HG02973 (cell line): Measurements from ENCODE around the gene BPHL.
"Not testable (repeated sequence)": the region's sequence is repeated elsewhere in the genome, so short reads cannot be mapped to it uniquely, and the experiment has no call there.

Source experiments
- ATAC-seq: cut with Tn5 transposase; IDR thresholded peaks from one replicate; pipeline ENCODE4 v1.9.1; 2021; ENCODE audit warnings: moderate library complexity; ENCODE audit not compliant: unreplicated experiment

The BPHL gene

DNA sequence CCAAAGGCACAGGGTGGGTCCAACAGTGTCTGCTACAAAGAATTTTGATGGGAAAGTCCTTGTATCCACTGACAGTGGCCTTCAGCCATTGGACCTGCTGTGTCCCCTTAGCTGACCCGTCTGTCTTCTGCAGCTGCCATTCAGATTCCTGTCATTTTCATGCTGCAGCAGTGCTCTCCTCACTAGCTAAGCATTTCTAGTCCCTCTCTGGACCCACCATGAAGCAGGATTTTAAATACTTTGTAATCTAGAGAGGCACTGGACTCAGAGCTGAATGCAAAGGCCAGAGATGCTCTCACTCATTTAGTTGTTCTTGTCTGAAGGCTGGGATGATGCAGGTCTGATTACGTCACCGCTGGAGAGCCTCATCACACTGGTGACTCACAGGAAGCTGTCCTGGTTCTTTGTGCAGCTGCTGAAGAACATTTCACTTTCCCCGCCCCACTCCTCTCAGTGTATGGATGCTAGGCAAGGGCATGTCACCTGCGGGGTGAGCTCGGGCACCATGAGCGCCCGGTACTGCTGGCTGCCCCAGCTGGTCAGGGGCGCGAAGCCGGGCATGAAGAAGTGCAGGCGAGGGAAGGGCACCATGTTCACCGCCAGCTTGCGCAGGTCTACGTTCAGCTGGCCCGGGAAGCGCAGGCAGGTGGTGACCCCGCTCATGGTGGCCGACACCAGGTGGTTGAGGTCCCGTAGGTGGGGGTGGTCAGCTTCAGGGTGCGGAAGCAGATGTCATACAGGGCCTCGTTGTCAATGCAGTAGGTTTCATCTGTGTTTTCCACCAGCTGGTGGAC is 58.2 kb downstream of the BPHL start:
- ATAC-seq, result no peak

DNA sequence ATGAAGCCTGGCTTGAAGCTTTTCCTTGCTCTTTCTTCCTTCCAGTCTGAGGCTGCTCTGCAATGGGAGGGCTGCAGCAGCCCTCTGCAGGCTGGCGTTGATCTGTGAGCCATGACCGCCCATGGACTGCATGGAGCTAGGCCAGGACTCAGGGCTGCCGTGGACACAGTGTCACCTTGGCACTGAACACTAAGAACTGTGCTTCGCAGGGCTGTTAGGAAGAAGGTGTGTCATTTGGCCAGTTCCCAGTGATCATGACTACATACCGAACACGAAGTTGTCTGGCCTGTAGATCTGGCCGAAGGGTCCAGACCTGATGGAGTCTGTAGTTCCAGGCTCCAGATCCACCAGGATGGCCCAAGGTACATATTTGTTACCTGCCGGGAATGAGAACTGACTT is 60.2 kb downstream of the BPHL start:
- ATAC-seq, result not testable (repeated sequence)

DNA sequence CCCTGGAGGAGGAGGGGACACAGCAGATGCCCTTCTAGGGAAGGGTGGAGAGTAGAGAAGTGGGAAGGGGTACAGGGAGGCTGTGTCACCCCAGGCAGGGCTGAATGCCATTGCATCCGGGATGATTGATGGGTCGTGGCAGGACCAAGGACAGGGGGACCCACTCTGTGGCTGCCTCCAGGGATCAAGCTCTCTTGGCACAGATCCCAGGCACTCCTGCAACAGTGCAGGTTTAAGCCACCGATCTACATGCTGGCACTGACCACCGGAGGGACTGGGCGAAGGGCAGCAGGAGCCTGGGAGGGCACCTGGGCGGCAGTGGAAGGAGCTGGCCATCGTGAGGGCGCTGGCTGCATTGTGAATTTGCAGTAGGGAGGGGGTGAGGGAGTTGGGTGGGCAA is 61.4 kb downstream of the BPHL start:
- not testable (repeated sequence) for ATAC-seq

DNA sequence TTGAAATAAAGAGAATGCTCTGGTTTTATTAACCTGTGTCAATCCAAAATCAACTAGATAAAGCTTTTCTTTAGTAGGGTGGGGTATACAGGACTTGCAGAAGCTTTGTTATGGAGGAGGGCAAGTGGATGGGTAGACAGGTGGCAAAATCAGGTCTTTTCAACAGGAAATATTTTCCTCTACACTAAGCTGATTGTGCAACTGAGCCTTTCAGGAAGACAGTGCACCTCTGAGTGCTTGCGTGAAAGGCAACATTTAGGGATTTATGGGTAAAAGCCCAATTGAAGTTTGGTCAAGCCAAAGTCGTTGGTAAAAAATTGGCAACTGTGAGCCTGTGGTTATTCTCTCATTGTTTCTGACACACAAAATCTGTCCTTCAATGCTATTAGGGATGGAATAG is 62.6 kb downstream of the BPHL start:
- no peak for ATAC-seq

DNA sequence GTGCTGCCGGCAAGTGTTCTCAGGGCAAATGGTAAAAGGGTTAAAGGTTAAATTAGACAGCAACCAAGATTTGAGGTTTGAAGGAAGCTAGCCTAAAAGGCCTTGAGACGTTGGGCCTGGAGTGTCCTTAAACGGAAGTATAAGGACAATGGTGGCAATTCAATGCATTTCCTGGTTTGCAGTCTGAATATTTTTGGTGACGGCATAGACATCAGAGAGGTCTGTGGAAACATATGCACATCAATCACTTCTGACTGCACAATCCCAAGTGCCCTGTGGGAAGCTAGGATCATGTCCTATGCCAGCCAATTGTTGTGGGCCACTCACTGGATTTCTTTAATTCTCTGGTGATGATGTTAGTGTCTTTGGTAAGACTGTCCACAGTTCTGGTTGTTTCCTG is 64.6 kb downstream of the BPHL start:
- no peak for ATAC-seq

DNA sequence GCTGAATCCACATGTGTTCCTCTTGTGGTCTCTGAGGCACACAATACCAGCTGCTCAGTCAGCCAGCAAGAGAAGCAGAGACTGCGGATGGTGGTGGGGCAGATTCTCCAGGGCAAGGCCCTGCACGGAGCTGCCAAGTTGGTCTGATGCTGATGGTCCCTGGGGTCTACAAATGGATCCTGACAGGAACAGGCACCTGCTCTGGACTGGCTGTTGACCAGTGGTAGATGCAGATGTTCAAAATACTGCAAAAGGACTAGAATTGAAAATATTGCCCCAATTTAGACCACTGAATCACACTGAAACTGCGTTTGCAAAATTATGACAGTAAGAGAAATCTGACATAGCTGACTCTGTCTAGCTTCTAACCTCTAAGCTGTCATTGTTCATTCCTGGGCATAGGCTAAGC is 68.5 kb downstream of the BPHL start:
- no peak for ATAC-seq

DNA sequence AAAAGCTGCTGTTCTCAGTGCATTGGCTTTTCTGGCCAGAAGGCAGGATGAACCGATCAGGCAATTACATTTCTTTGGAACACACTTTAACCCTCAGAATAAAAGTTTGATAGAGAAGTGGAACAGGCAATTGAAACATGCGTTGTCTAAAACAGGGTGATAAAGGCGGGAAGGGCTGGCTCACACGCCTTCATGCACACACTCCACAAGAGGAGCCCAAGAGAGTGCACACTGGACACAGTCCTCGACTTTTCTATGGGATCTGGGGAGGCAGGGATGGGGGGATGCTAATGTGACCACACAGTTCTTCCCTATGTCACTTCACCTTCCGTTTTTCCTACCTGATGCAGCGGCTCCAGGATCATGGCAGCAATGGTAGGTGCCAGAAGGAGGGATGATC is 69.8 kb downstream of the BPHL start:
- ATAC-seq, result no peak

DNA sequence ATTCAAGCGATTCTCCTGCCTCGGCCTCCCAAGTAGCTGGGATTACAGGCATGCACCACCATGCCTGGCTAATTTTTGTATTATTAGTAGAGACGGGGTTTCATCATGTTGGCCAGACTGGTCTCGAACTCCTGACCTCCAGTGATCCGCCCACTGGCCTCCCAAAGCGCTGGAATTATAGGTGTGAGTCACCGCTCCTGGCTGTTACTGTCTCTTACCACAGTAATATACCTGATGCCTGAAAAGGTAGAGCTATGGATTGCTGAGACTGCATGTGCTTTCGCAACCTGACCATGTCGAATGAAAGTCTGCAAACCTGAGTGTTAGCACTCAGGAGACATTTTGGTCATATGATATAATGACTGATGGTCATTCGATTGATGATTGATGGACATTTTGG is 70.7 kb downstream of the BPHL start:
- not testable (repeated sequence) for ATAC-seq

DNA sequence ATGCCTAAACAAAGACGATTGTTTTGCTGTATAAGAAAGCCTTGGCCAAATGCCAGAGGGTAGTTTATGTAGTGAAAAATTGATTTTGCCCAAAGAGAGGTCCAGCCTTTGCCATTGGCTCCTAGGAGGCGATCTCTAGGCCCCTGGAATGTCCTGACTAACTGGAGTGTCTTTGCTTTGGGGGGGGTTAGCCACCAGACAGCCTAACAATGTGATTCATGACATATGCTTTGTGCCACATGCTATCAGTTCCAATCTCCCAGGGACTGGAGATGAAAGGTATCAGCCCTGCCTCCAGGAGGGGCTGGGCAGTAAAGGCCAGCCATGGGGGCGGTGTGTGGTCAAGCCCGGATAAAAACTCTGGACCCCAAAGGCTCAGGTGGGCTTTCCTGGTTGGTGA is 71.5 kb downstream of the BPHL start:
- ATAC-seq, result no peak

DNA sequence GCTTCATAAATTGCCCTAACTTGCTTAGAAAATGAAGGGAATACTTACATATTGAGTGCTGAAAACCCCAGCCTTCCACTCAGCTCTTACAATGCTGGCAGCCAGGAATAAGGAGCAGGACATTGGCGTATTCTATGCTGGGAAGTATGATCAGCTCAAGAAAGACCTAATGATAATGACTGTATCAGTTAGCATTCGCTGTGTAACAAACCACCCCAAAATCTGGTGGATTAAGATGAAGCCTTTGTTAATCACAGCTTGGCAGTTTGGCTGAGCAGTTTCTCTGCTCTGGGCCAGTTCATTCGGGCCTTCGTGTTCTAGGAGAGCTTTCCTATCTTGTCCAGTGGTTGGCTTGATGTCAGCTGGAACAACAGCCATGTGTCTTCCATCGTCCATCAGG is 72.3 kb downstream of the BPHL start:
- no peak for ATAC-seq

DNA sequence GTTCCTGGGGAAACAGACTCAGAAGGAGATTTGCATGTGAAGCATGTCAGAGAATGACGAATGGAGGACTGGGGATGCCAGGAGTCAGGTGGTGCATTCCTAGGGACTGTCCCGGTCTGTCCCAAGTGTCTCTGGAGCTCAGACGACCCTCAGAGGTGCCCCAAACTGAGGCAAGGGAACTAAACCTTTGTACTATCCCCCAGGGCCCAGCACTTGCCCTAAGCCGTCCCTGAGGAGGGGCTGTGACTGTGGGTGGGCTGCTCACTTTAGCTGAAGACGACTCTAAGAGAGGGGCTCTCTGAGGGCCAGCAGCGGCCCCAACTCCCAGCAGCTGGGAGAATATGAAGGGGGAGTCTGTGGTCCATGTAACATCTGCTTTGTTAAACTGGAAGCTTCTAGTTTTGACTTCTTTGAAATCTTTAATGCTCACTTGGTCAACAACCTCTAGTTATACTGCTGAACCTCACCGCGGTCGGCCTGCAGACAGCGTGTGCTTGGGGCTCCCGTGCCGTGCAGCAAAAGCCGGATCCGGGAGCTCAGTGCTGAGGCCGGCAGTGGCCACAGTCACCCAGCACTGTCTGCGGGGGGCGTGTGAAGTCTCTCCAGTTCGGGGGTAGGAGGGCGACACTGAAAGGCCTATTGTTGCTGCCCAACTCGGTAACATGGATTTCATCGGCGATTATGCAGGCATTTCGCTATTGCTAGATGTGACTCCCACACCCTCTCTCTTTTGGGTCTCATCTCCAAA is 74.8 kb downstream of the BPHL start:
- no peak for ATAC-seq

DNA sequence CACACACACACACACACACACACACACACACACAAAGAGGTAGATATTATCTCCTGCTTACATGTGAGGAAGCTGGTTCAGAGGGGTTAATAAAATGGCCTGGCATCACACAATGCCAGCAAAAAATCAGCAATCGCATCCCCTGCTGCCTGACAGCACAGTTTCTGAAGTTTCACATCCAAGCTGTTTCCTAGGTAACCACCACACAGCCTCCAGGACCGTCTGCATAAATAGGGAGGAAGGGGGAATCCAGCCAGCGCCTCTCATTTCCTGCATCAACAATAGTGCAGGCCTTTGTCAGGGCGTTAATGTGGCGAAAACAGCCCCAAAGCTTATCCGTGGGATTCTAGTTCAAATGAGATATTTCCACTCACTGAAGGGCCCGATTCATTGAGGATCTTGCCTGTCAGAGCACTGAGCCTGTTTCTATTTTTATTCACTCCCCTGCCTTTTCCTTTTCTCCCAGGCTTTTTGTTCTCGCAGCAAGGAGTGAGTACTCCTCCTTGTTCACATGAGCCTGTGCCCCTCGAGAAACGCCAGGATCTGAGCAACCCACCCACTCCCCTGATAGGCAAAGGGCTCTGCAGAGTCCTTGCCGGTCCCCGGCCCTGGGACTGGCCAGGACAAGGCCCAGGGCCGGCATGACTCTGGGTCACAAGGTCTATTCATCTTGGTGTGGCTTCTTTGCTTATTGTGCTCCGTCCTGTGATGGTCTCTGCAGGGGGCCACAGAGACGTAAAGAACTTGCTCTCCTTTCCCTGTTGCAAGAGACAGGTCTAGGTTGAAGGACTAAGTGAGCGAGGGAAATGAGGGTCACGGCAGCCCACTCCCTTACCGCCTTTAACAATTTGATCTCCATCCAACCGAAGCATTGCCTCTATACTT is 76.3 kb downstream of the BPHL start:
- no peak for ATAC-seq

DNA sequence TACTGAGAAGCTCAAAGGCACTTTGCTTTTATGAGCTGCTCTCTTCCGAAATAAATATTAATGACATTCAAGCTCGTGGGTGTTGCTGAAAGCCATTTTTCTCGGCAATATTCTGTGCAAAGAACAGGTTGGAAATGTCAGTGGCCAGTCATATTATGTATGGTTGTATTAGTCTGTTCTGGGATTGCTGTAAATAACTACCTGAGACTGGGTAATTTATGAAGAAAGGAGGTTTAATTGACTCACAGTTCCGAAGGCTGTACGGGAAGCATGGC is 76.8 kb downstream of the BPHL start:
- ATAC-seq, result no peak

DNA sequence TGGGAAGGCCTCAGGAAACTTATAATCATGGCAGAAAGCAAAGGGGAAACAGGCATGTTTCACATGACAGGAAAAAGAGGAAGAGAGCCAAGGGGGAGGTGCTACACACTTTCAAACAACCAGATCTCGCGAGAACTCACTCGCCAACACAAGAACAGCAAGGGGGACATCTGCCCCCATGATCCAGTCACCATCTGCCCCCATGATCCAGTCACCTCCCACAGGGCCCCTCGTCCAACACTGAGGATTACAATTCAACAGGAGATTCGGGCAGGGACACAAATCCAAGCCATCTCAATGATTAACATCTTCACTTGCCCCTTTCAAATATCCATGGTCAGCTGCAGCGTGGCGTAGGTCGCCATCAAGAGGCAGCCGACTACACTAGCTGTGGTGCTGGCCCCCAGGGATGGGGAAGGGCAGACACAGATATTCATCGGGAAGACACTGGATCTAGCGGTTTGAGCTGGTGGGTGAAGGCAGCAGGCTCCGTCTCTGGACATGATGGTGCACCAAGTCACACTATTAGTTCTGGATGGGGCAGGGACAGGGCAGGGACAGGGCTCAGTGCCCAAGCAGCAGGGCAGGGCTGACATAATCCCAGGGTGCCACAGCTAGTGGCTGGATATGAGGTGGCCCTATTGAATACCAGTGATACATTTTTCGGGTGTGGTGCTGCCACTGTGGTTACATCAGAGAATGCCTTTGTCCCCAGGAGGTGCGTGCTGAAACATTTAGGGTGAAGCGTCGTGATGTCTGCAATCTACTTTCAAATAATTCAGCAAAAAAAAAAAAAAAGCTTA is 77.4 kb downstream of the BPHL start:
- no peak for ATAC-seq

DNA sequence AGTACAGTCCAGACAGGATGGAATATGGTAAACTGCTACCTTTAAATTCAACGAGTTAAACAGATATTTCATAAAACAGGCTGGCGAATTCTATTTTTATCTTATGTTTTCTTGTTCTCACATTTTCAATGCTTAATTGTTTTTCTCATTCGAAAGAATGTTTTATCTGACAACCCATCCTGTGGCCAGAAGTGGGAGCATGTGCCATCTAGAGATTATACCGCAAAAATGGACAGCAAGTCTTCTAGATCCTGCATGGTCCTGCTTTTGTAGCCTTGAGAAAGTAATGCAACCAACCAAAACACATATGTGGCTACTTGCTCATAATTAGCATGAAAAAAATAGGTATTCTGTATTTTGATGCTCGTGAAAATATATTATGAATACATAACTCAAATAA is 78.3 kb downstream of the BPHL start:
- no peak for ATAC-seq

DNA sequence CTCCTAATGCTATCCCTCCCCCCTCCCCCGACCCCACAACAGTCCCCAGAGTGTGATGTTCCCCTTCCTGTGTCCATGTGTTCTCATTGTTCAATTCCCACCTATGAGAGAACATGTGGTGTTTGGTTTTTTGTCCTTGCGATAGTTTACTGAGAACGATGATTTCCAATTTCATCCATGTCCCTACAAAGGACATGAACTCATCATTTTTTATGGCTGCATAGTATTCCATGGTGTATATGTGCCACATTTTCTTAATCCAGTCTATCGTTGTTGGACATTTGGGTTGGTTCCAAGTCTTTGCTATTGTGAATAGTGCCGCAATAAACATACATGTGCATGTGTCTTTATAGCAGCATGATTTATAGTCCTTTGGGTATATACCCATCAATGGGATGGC is 79.2 kb downstream of the BPHL start:
- not testable (repeated sequence) for ATAC-seq

DNA sequence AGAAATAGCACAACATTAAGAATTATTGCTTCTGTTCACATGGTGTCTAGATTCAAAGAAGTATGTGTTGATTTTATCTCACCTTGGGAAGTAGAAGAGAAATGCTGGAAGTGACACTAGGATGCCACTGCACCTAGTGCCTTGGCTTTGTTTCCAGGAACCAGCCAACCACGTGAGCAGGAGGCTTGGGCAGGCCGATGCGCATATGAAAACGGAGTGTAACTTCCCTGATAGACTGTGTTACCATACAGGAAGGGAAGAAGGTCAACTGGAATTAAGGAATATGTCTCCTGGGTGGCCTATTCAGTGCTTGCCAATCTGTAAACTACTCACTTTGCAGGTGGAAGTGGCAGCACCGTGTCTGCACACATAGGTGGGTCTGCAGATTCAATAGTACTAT is 80.9 kb downstream of the BPHL start:
- no peak for ATAC-seq

DNA sequence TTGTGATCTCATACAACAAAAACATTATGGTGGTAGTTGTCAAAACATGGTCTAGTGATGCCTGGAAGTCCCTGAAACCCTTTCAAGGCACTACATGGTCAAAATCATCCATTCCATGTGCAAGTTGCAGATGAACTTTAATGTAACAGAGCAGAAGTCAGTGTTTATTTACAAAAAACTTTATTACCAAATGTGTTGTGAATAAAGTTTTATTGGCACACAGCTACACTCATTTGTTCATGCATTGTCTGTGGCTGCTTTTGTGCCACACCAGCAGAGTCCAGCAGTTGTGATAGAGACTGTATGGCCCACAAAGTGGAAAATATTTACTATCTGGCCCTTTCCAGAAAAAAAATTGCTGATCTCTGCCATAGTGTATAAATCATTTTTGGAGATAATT is 82.2 kb downstream of the BPHL start:
- no peak for ATAC-seq

DNA sequence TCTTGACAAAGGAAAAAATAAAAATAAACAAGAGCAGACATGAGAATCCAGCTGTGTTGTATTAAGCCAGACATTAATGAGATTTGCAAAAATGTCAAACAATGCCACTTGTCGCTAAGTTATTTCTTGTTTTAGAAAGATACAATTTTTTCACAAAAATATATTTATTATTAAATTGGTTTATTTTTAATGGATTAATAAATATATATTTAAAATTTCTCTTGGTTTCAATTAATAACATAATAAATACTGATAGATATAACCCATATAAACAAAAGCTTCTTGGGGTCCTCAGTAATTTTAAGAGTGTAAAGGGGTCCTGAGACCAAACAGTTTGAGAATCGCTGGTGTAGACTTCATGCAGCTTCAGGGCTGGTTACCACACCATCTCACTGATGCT is 82.9 kb downstream of the BPHL start:
- ATAC-seq, result no peak
